Globus pallidus (tissue), 1 donor: ENCODE data around the gene RELCH.
A peak's percentile ranks its signal among the peaks of the same experiment; 100 is the strongest.
"Not testable (repeated sequence)": the region's sequence is repeated elsewhere in the genome, so short reads cannot be mapped to it uniquely, and the experiment has no call there.

Experiments
- DNase-seq: peaks from one replicate; pipeline ENCODE4 v3.0.0-alpha.2; 2015; ENCODE audit warnings: low spot score

RELCH gene, protein sequence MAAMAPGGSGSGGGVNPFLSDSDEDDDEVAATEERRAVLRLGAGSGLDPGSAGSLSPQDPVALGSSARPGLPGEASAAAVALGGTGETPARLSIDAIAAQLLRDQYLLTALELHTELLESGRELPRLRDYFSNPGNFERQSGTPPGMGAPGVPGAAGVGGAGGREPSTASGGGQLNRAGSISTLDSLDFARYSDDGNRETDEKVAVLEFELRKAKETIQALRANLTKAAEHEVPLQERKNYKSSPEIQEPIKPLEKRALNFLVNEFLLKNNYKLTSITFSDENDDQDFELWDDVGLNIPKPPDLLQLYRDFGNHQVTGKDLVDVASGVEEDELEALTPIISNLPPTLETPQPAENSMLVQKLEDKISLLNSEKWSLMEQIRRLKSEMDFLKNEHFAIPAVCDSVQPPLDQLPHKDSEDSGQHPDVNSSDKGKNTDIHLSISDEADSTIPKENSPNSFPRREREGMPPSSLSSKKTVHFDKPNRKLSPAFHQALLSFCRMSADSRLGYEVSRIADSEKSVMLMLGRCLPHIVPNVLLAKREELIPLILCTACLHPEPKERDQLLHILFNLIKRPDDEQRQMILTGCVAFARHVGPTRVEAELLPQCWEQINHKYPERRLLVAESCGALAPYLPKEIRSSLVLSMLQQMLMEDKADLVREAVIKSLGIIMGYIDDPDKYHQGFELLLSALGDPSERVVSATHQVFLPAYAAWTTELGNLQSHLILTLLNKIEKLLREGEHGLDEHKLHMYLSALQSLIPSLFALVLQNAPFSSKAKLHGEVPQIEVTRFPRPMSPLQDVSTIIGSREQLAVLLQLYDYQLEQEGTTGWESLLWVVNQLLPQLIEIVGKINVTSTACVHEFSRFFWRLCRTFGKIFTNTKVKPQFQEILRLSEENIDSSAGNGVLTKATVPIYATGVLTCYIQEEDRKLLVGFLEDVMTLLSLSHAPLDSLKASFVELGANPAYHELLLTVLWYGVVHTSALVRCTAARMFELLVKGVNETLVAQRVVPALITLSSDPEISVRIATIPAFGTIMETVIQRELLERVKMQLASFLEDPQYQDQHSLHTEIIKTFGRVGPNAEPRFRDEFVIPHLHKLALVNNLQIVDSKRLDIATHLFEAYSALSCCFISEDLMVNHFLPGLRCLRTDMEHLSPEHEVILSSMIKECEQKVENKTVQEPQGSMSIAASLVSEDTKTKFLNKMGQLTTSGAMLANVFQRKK

DNA sequence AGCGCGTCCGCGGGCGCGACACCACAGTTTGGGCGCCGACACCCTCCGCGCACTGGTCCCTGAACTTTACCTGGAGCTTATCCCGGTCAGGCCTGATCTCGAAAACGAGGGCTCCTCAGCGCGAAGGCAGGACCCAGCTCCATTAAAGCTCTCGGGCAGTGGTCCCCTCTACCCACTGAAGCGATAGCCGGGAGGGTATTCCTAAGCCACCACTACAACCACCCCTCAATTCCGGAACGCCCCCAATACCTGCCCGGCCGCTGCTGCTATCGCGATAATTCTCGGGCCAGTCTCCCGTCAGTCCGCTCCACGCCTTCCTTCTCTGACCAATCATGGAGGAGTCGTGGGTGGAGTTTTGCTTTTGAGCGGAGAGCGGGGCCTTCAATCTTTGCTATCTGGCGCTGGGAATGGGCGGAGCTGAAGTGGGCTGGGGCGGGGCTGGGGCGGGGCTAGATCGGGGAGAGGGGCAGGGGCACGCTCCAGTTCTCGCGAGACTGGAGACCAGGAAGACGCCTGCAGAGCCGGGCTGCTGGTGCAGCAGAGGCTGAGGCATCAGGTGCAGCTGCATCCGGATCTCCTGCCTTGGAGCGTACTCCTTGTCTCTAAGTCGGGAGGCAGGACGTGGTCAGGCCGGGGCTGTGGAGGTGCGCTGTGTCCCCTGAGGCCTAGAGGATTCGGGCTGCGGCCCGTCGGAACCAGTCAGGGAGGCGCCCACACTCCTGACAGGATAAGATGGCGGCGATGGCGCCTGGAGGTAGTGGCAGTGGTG, at the start of gene RELCH, which contains the start of gene PIGN:
Gene RELCH (plus strand): TSS at position 482 of the 769 bp plus-strand sequence. CDS start 251 bp downstream, at position 733.
Gene PIGN (minus strand): TSS at position 283 of the 769 bp plus-strand sequence. CDS start 25,703 bp downstream, outside the sequence.
- DNase-seq = peak; percentile 99

DNA sequence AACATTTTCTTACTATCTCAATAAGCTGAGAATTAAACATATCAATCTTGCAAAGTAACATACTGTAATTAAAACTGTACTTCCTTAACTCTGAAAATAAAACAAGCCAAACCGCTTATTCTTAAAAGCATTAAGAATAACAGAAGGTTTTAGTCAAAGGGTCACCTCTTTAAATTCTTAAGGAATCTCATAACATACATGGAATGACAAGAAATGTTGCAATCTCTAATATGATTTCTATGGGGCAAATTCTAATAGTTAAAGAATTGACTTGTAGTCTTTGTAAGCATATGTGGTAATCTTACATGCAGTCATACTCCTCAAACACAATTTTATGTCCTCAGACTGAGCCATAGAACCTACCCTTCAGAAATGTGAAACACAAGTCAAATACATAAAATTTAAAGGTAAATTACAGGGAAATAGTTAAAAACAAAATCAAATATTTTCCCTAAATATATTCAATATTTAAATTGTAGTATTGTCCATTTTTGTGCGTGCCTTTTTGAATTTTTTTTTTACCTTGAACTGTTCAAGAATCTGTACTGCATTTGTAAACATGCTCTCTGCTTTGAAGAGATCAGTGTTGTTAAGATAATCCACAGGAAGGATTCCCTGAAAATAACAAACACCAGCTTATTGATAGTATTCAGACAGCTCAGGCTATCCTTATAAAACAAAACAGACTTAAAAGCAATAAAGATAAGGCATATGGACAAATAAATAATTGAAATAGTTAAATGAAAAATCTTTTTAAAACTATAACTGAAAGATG, 48.4 kb upstream of the RELCH start:
- no peak for DNase-seq

DNA sequence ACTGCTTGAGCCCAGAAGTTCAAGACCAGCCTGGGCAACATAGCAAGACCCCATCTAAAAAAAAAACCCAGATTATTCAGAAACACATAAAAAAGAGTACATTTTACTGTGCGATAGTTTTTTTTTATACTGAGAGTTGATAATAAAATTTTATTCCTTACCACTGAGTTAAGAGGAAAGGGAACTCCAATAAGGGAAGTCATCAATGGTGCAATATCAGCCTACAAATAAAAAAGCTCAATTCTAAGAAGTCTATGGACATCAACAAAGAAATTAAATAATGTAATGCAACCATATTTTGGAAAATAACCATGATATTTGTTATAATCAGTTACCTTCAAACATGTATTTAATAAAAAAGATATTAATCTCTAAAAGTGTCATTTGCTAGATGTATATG, 46.8 kb upstream of the RELCH start:
- no peak for DNase-seq

DNA sequence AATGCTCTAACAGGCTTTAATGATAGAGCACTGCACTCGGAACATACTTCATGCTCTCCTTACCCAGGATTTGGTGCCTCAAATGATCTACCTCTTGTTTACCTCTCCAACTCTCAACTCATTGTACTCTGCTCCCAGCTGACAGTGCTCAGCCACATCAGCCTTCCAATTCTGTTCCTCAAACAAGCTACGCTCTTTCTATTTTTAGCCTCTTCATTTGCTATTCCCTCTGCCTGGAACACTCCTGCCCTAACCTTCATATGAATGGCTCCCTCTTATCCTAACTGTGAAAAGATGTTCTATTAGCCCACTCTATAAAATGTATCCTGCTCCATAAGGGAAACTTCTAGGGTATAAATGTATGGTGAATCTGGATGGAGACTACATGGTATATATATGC, 42.7 kb upstream of the RELCH start:
- no peak for DNase-seq

DNA sequence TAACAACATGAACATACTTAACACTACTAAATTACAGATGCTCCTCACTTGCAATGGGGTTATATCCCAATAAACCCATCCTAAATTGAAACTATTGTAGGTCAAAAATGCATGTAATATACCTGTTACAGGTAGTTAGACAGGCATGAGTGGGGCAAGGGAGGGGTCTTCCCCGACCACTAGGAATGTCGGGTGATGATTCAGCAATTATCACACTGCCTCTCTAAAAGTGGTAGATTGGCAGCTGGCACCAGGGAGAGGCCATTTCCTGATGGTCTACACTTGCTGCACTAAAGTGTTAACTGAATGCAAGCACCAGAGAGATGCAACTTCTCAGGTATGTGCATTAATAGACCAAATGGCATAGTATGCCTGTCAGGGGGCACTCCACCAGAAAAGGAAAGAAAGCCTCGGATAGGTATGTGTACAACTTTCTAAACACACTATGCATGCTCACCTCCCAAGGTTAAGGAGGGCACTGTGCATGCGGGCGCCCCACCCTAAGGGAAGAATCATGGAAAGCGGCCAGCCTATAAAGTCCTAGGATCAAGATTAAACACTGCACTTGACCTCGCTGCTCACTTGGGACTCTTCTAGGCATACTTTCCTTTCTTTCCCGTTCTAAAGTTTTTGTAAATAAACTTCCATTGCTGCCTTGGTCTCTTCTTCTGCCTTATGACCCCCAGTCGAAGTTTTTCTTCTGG, 35.8 kb upstream of the RELCH start:
- no peak for DNase-seq

DNA sequence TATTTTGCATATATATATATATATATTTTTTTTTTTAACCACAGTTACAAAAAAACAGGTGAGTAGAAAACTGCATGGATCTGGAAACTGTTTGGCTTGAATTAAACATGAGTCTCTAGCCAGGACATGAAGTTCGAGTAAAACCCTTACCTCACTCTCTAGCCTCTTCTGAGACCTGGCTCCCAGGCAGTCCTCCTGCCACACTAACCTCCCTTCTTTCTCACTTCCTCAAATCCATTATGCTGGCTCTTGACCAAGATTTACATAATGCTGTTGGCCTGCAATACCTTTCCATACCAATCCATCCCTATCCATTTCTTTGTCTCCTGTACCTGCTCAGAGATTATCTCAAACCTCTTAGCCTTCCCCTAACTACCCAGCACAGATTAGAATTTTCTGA, 34.2 kb upstream of the RELCH start:
- DNase-seq = no peak

DNA sequence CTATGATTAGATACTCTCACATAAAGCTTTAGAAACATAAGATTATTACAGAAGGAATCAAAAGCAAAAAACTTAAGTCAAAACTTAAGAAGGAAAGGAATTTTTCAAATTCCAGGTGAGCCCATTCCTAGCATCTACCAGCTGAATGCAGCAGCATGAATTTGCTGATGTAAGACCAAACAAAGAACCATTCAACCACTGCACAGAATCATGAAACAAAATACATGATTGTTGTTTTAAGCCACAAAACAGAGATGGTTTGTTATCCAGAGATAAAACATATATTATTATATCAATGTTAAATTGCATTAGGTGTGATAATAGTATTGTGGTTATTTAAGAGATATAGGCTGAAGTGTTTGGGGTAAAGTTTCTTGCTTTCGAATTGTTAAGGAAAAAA, 29.2 kb upstream of the RELCH start:
- DNase-seq = peak; percentile 63

DNA sequence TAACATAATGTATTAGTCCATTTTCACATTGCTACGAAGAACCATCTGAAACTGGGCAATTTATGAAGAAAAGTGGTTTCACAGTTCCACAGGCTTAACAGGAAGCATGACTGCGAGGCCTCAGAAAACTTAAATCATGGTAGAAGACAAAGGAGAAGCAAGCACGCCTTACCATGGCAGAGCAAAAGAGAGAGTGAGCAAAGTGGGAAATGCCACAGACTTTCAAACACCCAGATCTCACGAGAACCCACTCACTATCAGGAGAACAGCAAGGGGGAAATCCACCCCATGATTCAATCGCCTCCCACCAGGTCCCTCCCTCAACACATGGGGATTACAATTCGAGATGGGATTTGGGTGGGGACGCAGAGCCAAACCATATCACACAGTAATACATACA, 22.7 kb upstream of the RELCH start:
- no peak for DNase-seq

DNA sequence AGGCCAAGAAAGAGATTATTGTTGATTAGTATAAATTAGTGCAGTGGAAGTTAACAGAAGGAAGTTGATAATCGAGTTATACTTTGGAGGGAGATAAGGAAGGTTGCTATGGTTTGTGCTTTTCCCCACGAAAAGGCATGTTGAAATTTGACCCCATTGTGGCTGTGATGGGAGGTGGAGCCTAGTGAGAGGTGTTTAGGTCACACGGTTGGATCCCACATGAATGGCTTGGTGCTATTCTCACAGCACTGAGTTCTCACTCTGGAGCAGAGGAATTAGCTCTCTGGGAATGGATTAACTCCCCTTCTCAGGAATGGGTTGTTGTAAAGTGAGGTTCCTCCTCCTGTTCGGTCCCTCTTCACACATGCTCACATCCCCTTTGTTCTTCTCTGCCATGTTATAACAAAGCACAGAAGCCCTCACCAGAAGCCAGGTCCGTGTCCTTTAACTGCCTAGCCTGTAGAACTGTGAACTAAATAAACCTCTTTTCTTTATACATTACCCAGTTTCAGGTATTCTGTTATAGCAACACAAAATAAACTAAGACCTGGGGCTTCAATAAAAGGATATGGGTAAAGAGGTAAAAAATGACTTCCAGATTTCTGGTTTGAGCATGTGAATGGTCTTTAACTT, 22.1 kb upstream of the RELCH start:
- DNase-seq = no peak

DNA sequence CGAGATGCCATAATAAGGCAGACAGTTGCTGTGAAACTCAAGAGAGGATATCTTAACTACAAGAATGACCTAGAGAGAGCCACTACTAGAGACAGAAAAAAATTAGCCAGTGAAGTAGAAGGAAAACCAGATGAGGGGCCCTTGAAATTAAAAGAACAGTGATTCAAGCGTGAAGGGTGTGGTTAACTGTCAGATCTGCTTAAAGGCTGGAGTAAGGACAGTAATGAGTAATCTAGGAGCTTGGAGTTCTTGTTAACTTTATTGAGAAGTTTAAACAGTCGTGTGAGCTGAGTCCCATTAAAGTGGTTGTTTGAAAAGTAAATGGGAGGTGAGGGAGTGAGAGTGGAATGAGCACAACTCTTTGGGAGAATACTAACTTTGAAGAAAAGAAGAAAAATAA, 21.5 kb upstream of the RELCH start:
- DNase-seq = no peak

DNA sequence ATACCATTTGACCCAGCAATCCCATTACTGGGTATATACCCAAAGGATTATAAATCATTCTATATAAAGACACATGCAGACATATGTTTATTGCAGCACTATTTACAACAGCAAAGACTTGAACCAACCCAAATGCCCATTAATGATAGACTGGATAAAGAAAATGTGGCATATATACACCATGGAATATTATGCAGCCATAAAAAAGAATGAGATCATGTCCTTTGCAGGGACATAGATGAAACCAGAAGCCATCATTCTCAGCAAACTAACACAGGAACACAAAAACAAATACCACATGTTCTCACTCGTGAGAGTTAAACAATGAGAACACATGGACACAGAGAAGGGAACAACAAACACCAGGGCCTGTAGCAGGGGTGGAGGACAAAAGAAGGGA, 20.5 kb upstream of the RELCH start:
- not testable (repeated sequence) for DNase-seq

DNA sequence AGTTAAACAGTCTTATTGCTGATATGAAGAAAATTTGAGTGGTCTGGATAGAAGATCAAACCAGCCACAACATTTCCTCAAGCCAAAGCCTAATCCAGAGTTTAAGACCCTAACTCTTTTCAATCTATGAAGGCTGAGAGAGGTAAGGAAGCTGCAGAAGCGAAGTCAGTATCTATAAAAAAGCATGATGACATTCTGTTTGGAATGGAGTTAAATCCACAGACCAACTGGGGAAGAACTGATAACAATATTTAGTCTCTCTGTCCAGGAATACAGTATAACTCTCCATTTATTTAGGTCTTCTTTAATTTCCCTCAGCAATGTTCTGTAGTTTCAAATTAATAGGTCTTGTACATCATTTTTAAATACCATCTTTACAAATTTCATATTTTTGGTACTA, 16.2 kb upstream of the RELCH start:
- no peak for DNase-seq

DNA sequence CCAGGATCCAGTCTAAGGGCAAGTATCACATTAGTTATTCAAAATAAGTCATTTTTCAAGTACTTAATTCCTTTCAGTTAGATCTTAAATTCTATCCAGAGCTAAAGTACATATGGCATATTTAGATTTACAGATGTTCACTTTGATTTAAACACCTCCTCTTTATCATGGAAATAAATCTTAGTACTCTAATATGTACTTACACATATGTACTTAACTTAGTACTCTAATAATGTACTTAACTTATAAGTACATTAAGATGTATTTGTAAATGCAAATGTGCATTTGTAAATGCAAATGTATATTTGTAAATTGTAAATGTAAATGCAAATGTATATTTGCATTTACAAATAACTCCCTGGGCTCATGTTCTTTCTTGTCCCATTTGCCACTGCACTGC, 14.8 kb upstream of the RELCH start:
- DNase-seq = no peak

DNA sequence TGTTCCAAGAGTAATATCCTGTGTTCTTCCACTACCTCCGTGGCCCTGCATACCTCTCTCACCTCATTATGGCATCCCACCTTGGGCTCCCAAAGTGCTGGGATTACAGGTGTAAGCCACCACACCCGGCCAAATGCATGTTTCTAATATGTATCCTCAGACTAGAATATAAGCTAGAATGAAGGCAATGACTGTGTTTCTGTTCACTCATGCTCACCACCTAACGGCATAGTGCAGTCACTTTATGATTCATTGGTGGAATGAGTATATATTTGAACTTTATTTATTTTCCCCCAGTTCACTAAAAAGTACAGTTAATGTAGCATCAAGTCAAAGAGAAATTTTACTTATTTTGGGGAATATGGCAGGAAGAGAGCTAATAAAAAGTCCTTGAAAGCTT, 11.5 kb upstream of the RELCH start:
- no peak for DNase-seq

DNA sequence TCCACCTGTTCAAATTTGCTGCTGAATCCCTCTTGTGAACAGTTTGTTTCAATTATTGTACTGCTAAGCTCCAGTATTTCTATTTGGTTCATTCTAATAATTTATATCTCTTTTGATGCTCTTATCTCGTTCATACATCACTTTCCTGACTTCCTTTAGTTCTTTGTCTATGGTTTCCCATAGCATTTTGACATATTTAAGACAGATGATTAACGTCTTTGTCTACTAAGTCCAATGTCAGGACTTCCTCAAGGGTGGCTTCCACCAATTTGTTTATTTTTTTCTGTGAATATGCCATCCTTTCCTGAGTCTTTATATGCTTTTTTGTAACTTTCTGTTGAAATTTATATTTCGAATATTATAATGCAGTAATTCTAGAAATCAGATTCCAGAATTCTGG, 9.8 kb upstream of the RELCH start:
- no peak for DNase-seq

DNA sequence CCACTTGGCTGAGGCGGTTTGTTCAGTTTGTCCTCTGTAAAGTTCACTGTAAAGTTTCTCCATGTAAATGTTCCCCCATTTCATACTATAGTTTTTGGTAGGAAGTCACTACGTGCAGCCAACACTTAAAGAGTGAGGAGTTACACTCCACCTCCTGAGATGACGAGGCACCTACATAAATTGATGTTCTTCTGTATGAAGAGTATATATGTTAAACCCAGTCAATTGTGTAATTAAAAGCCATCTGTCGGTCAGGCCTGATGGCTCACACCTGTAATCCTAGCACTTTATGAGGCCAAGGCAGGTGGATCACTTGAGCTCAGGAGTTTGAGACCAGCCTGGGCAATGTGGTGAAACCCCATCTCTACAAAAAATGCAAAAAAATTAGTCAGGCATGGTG, 7.8 kb upstream of the RELCH start:
- no peak for DNase-seq

DNA sequence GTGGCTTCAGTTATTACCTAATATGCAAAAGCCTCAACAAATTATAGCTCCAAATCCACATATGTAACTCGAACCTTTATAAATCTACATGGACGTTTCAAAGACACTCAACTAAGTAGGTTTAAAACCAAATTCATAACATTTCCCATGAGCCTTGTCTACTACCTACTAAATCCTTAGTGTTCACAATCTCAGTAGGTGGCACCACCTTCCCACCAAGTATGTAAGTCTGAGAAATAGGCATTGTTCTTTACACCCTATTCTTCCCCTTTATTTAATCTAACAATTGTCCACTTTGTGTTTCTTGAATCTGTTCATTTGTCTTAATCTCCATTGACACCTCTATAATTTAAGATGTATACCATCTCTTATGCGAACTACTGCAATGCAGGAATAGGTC, 4.8 kb upstream of the RELCH start:
- DNase-seq = no peak

DNA sequence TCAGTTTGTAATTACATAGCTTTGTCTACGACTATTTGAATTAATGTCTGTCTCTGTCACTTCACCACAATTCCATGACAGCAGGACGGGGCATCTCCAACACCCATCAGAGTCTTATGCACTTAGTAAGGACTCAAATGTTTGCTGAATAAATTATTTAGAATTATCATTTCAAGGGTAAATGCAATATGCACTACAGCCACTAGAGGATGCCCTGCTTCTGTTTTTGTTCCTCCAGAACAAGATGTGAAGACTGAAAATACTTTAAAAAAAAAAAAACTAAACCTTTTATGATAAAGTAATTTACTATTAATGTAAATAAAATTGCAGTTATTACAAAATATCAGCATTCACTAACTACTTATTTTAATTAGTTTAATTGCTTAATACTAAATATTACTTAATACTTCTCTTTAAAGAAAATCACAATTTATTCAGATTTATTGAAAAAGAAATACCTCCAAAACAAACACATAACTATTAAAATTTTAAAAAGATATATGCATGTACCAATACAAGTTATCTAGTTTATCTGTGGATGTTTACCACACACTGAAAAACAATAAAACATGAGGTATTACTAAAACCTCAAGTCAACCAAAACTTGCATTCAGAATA, 3.4 kb upstream of the RELCH start:
- peak; percentile 53 for DNase-seq

DNA sequence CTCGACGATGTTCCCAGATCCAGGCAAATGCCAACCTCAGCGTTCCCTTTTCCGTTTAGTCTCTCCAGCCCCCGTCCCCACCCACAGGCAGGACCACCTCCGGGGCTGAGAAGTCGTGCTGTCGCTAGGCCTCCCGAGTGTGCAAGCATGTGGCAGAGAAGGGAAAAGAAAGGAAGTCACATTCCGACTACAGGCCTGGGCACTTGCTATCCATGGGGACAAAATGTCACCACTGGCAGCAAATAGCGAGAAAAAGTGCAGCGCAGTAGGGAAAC, 619 bp upstream of the RELCH start:
- no peak for DNase-seq
